ENCODE results near the gene UNC13B. TPM values are rescaled to one million over a fixed set of nuclear protein-coding genes. Genes with fewer than 3 reads are reported as not detected.

The UNC13B gene
- total RNA-seq, 1 donor from 2014 or later = 31.0 TPM

DNA sequence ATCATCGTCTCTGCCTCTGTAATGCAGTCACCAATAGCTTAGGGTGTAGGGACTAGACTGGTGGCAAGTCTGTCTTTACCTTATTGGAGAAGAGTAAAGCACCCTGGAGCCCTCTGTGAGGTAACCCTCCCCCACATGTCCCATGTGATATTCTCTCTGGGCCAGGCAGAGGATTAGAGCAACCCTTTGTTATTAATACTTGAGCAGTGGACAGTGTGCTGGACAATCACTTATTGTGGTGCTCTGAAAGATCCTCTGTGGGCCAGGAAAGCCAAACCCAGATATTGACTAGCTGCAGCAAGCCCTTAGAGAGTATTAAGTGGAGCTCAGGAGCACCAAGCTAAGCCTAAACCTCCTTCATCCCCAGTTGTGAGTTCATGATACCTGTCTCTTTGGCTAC, 188.4 kb downstream of the UNC13B start:
- Mint-ChIP-seq H3K27ac (no peak overlapping the region), H3K36me3 (no peaks in the 10 kb centered on the region), H3K27me3 (ENCODE audit: low read depth) (no peaks in the 10 kb centered on the region), H3K9me3 (no peaks in the 10 kb centered on the region), H3K4me1 (peaks cover 15% of the 10 kb centered on the region), H3K4me3 (no peak overlapping the region)
- TF ChIP-seq, protein P1, sequence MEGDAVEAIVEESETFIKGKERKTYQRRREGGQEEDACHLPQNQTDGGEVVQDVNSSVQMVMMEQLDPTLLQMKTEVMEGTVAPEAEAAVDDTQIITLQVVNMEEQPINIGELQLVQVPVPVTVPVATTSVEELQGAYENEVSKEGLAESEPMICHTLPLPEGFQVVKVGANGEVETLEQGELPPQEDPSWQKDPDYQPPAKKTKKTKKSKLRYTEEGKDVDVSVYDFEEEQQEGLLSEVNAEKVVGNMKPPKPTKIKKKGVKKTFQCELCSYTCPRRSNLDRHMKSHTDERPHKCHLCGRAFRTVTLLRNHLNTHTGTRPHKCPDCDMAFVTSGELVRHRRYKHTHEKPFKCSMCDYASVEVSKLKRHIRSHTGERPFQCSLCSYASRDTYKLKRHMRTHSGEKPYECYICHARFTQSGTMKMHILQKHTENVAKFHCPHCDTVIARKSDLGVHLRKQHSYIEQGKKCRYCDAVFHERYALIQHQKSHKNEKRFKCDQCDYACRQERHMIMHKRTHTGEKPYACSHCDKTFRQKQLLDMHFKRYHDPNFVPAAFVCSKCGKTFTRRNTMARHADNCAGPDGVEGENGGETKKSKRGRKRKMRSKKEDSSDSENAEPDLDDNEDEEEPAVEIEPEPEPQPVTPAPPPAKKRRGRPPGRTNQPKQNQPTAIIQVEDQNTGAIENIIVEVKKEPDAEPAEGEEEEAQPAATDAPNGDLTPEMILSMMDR (IDR thresholded peaks at IDR 0.05; ENCODE audit: unreplicated experiment) = no peak
- DNase-seq (ENCODE audit: low spot score in 2 of 2, unreplicated experiment in 2 of 2) = no peak

DNA sequence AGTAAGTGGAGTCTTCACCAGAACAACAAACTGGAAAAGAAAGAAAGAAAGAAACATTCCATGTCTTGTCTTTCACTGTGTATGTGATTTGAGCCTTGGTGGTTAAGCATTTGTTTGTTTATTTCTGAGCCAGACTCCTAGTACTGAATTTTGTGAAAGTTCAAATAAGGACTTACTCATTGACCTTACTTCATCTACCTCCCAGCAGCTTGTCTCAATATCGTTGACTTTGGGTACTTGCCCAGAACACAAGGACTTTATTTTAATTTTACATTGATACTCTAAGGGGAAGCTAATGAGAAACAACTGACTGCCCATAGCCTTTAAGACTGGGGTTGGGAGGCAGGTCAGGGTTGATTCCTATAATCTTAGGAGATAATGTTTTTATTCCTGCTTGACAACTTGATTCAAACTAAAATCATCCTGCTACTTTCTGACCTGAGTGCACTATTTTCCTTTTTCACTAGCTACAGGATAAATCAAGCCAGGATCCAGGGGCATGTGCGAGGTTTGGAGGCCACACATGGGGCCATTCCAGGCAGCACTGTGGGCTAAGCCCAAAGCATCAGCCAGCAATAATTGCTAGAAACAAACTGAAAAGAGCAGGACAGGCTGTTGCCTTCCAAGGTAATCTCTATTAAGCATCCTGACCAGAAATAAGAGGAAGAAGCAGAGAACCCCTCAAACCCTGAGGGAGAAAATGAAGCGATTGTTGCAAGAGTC, 189.2 kb downstream of the UNC13B start:
- H3K9me3 Mint-ChIP-seq = no peaks in the 10 kb centered on the region
- H3K4me3 Mint-ChIP-seq = no peak overlapping the region
- no peak for DNase-seq (ENCODE audit: low spot score in 2 of 2, unreplicated experiment in 2 of 2)
- no peaks in the 10 kb centered on the region for H3K27me3 Mint-ChIP-seq (ENCODE audit: low read depth)
- peaks cover 13% of the 10 kb centered on the region for H3K4me1 Mint-ChIP-seq
- TF ChIP-seq, protein P1 (IDR thresholded peaks at IDR 0.05; ENCODE audit: unreplicated experiment) = no peak
- no peaks in the 10 kb centered on the region for H3K36me3 Mint-ChIP-seq
- peak overlapping the region; percentile 14 for H3K27ac Mint-ChIP-seq

DNA sequence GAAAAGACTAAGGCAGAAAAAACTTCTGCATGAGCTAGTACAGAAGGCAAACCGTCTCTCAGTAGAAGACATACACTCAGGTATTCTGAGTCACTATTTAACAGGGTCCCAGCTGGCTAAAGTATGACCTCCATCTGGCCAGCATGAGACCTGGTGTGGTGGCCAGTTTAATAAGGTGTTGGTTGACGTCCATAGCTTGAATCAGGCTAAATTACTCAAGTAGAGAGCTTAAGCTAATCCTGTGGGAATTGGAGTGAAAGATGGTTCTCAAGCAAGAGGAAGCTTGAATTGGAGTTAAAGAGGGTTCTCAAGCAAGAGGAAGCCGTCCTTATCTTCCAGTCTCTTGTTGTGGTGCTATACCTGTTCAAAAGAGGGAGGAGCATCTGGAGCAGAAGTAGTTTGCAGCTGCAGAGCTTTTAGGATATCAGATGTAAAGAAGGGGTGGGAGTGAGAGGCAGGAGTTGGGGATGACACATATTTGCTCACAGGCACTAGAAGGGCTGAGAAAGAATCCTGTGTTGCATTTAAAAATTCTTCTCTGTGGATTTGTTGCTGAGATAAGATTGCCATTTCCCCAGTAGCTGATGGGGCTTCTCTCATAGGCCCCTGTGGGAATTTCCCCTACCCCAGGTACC, 192.0 kb downstream of the UNC13B start:
- no peak overlapping the region for H3K4me3 Mint-ChIP-seq
- H3K4me1 Mint-ChIP-seq = peaks cover 7% of the 10 kb centered on the region
- no peaks in the 10 kb centered on the region for H3K9me3 Mint-ChIP-seq
- no peaks in the 10 kb centered on the region for H3K36me3 Mint-ChIP-seq
- H3K27me3 Mint-ChIP-seq (ENCODE audit: low read depth) = no peaks in the 10 kb centered on the region
- no peak for DNase-seq (ENCODE audit: low spot score in 2 of 2, unreplicated experiment in 2 of 2)
- H3K27ac Mint-ChIP-seq = peak overlapping the region; percentile 17
- TF ChIP-seq, protein P1 (IDR thresholded peaks at IDR 0.05; ENCODE audit: unreplicated experiment) = no peak

- Mint-ChIP-seq H3K9me3 (no peaks in the 10 kb centered on the region), H3K27me3 (ENCODE audit: low read depth) (no peaks in the 10 kb centered on the region), H3K4me1 (peaks cover 7% of the 10 kb centered on the region), H3K36me3 (no peaks in the 10 kb centered on the region), H3K4me3 (no peak overlapping the region), H3K27ac (no peak overlapping the region)
- no peak for DNase-seq (ENCODE audit: low spot score in 2 of 2, unreplicated experiment in 2 of 2)
- TF ChIP-seq, protein P1 (IDR thresholded peaks at IDR 0.05; ENCODE audit: unreplicated experiment) = no peak
Measured at GRCh38 chr9:35355939-35356338, 194.1 kb downstream of the UNC13B start.

- Mint-ChIP-seq H3K27ac (no peak overlapping the region), H3K36me3 (no peaks in the 10 kb centered on the region), H3K4me3 (no peak overlapping the region), H3K9me3 (no peaks in the 10 kb centered on the region), H3K27me3 (ENCODE audit: low read depth) (no peaks in the 10 kb centered on the region), H3K4me1 (peaks cover 4% of the 10 kb centered on the region)
- TF ChIP-seq, protein P1 (IDR thresholded peaks at IDR 0.05; ENCODE audit: unreplicated experiment) = no peak
- DNase-seq (ENCODE audit: low spot score in 2 of 2, unreplicated experiment in 2 of 2) = no peak
Measured at GRCh38 chr9:35357116-35357515, 195.3 kb downstream of the UNC13B start.

Data from mesothelial cell of epicardium (in vitro differentiated cells).